Measurements from ENCODE around the gene PITRM1.
"Not testable (repeated sequence)": the region's sequence is repeated elsewhere in the genome, so short reads cannot be mapped to it uniquely, and the experiment has no call there.

The PITRM1 gene

DNA sequence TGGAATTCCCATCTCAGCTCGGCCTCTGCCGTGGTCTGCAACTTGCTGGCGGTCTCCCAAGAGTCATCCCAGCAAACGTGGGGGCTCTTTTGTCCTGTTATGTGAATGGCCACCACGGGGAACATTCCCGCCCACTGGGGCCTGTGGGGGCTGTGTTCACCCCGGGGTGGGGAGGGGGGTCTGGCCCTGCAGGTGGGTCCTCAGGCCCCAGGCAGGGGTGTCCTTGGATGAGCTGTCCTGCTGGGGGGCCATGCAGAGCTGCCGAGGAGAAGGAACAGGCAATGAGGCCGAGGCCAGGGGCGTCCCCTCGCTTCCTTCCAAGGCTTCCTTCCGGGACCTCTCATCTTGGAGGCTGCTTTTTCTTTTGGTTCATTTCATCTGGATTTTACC lies 24.4 kb upstream of the PITRM1 start:
- DNase-seq: no peak

DNA sequence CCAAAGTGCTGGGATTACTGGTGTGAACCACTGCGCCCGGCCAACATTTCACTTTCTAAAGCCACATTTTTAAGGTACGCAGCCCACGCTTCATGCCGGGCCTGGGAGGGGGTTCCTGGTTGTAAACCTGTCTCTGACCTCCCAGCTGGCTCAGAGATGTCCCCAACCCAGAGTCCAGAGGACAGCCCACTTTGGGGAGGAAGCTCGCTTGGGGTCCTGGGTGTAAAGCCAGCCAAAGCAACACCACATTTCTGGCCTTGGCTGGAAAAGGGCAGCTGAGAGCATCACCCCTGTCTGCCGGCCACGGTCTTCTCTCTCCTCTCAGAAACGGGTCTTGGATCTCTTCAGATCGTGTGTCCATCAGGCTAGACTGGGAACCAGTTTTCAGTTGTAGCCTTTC lies 23.9 kb upstream of the PITRM1 start:
- DNase-seq: no peak

DNA sequence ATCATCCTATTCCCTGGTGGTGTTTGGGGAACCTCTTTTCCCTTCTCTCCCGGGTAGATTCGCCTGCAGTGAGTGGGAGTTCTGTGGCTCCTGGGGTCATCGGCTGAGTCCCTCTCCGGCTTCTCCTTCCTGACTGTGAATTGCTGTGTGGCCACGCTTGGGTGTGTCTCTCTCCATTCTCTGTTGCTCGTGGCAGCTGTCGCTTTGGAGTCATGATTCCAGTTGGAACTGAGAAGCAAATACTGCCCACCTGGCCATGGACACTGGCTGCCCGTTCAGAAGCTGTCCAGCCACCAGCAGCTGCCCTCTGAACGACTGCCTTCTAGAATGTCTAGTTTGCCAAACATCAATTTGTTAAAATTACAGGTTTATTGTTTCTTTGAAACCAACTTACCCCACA lies 23.1 kb upstream of the PITRM1 start:
- no peak for DNase-seq

DNA sequence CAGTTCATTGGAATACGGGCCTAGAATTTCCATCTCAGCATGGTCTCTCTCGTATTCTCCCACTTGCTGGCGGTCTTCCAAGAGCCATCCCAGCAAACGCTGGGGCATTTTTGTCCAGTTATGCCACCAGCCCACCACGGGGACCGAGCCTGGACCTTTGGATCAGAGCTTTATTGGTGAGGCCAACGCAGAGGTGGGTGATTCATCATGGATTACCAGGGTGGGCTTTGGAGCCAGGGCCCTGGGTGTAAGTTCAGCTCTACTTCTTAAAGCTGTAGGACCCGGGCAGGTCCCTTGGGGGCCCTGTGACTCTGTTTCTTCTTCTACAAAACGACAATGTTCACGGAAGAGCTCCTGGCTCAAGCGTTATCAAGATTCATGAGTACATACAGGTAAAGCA lies 22.7 kb upstream of the PITRM1 start:
- no peak for DNase-seq

DNA sequence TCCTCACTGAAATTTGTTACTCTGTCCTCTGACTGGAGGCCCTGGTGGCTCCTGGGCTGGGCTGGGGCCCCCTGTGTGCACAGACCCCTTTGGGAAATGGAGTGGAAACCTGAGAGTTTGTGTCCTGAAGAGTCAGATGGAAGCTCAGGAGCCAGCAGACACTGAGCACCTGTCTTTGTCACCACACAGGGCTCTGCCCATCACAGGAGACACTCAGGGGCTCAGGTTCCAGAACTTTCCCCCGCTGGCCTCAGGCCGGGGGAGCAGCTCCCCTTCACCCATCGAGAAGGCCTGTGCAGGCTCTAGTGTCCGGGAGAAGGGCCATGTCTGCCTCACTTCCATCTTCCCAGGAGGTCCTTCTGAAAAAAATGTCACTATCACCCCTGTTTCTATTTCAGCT lies 22.3 kb upstream of the PITRM1 start:
- no peak for DNase-seq

DNA sequence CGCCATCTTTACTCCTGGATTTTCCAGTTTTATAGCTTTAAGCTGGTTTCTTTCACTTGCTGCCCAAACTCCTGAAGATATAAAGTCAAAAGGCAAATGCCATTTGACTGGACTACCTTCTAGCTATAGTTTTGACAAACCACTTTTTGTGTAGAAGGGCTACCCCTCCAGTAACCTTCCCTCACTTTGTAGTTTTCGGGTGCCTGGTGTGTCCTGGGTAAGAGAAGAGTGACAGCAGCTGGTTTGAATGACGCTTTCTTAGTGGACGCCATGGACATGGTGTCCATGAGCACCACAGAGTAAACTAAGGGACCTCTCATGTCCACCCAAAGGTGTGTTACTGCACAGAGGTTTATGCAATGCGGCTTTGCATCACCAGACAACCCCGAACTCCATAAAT lies 21.2 kb upstream of the PITRM1 start:
- DNase-seq: no peak

DNA sequence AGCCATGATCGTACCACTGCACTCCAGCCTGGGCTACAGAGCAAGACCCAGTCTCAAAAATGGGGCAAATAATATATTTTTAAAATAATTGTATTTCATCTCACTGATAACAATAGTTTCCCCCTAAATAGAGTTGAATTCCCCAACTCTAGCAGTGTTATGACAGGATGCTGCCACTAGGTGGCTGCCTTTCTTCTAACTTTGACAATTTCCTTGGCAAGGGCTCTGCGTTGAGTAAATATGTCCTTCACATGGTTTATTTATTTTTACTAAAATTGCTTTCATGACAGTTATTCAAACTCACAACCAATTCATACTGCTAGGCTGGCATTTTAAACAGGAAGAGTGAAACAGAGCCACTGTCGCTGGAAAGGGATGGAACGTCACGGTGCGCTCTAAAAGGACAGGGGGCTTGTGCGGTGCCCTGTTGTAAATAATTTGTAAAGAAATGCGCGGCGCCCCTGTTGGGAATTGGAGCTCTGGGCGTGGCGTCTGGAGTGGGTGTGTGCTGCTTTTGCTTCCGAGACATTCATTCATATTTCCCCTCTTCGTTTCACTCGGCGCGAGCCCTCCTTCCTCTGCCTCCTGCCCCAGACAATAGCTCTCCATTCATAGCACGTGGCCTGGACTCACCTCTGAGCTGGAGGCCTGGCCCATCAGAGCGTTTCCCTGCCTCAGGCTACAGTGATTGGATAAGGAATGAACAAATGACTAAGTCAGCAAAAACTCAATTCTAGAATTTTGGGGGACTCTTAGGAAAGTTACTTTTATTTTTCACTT lies 20.5 kb upstream of the PITRM1 start:
- DNase-seq: peak in 2 of 4 experiments; percentile 8 to 28

DNA sequence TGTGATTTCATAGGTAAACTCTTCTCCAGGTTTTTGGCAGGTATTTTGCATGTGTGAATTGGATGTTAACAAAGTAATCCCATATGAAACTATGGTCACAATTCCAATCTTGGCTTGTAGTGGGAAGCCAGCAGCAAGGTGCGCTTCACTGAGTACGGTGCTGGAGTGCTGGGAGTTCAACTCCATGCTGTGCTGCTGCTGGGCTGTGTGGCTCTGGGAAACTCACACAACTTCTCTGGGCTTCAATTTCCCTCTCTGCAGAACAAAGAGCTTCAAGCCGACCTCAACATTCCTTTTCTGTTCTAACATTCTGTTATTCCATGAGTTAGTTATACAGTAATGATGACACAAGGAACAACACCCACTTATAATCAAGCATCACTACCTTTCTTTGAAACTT lies 18.2 kb upstream of the PITRM1 start:
- DNase-seq: no peak

DNA sequence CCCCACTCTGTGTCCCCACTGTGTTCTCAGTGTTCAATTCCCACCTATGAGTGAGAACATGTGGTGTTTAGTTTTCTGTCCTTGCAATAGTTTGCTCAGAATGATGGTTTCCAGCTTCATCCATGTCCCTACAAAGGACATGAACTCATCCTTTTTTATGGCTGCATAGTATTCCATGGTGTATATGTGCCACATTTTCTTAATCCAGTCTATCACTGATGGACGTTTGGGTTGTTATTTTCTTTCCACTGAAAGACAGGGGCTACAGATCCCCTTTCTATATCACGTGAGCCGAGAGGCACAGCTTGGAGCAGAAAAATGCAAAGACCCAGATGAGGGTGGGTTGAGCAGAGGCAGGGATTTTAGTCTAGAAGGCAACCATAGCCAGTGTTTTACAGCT lies 14.6 kb upstream of the PITRM1 start:
- not testable (repeated sequence) for DNase-seq

DNA sequence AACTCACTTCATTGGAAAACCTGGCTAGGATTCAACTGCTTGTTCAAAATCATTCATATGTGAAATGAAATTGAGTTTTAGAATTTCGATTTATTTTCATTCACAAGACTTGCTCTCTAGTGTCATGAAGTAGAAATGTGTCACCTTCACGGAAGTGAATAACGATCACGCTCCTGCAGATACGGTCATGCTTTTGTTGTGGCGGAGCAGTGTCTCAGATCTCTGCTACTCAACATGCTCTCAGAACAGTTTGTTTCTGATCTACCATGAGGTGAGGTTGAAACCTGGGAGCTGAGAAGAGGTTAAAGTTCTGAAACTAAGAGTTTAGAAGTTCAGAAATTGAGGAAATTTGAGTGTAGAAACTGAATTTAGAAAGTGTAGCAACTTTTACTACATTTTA lies 13.8 kb upstream of the PITRM1 start:
- peak in 2 of 4 experiments; percentile 7 to 42 for DNase-seq

DNA sequence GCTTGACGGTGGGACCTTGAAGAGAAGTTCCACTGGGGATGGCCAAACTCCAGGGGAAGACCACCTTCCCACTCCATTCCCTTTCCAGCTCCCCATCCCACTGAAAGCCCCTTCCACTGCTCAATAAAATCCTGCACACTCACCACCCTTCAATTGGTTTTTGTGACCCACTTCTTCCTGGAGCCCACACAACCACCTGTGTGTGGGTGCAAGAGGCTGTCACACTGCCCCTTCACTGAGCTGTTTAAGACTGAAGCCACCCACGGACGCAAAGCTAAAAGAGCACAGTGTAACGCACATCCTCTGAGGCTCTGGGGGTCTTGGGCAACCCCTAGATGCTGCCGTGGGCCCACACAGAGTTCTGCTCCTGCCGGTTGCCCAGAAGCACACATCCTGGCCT lies 12.8 kb upstream of the PITRM1 start:
- DNase-seq: no peak

DNA sequence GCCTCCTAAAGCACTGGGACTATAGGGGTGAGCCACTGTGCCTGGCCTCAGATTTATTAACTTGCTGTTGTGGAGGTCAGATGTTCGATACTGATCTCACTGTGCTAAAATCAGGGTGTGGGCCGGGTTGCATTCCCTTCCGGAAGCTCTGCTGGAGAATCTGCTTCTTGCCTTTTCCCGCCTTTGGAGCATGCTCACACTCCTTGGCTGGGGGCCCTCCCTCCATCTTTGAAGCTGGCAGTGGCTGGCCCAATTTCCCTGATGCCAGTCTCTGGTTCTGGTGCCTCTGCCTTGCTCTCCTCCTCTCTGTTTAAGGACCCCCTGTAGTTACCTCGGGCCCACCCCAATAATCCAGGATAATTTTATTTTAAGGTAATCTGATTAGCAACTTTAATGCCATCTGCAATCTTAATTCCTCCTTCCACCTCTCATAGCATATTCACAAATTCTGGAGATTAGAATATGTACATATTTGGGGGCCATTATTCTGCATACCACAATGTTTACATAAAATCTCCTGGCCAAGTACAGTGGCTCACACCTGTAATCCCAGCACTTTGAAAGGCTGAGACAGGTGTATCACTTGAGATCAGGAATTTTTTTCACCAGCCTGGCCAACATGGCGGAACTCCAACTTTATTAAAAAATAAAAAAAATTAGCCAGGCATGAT lies 7.9 kb upstream of the PITRM1 start:
- no peak for DNase-seq

DNA sequence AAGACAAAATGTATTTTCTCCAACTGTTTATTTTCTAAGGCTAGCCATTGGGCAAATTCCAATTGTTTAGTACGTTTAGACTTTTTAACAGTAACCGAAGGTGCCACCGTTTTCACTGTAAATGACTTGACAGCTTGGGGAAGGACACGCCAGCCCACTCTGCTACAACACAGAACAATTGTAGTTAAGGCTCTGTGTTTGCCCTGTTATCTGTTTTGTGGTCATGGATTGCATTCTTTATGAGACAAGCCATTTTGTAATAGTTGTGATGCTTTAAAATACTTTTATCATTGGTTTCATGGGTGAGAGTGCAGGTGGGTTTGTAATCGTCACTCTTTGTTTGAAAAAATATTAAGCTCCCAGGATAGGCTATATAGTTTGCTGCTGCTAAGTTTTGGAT lies 6.6 kb upstream of the PITRM1 start:
- no peak for DNase-seq

DNA sequence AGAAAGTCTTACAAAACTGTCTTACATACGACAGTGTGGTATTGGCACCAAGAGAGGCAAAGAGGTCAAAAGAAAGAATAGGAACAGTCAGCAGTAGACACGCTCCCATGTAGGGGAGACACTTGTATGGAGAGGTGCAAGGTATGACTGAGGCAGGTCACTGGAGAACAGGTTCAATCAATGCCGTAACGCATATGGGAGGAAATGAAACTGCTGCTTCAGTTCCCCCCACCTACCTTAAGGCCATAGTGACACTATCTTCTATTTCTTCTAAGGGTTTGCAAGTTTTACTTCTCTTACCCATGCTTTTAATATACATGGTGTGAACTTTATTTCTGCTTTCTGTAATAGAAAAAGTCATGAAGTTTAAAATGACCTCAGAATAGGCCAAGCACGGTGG lies 5.5 kb upstream of the PITRM1 start:
- DNase-seq: no peak

DNA sequence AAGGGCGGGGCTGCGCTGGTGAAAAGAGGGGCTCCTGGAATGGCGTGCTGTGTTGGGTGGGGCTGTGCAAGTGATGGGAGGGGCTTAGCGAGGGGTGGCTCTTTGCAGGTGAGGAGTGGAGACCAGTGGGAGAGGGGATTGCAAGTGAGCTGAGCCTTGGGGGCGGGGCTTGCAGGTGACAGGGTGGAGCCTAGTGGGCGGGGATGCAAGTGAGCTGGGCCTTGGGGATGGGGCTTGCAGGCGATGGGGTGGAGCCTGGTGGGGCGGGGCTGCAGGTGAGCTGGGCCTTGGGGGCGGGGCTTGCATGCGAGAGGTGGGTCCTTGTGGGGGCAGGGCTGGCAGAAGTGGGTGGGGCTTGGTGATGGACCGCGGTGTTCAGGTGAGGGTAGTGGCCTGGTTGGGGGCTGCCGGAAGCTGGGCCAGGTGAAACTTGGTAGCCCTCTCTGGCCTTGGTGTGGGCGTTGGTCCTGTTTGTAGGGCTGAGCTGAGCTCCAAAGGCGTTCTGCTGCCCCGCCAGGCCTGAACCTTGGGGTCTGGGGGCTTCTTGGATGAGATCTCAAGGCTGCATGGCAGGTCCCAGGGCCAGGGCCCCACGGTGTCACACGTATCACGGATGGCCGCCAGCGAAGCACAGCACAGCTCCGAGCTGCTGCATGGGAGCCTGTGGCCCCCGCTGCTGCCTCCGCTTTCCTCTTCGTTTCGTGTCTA lies 743 bp upstream of the PITRM1 start:
- DNase-seq: peak; percentile 51 to 80 (median 76)

DNA sequence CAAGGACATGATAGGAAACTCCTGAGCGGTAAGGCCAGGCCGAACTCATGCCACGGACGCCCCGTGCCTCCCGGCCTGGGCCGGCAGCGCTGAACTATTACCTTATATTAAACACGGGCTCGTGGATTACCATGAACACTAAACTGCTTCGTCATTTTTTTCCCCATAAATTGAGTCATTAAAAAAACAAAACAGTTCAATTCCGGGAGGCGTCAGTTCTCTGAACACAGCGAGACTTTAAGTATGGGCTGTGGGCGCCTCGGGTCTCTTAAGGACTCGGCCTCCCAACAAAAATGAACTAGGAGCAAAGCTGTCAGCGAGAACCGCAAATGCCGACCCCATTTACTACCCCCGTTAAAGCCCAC lies 519 bp downstream of the PITRM1 start:
- DNase-seq: peak in 1 of 4 experiments; percentile 9

DNA sequence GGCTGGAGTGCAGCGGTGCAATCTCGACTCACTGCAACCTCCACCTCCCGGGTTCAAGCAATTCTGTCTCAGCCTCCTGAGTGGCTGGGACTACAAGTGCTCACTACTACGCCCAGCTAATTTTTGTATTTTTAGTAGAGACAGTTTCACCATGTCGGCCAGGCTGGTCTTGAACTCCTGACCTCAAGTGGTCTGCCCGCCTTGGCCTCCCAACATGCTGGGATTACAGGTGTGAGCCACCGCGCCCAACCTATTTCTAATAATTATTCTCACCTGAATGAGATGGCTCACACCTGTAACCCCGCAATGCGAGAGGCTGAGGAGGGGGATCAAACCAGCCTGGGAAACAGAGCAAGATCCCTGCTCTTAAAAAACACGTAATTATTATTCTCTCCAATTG lies 1.1 kb downstream of the PITRM1 start:
- not testable (repeated sequence) for DNase-seq

DNA sequence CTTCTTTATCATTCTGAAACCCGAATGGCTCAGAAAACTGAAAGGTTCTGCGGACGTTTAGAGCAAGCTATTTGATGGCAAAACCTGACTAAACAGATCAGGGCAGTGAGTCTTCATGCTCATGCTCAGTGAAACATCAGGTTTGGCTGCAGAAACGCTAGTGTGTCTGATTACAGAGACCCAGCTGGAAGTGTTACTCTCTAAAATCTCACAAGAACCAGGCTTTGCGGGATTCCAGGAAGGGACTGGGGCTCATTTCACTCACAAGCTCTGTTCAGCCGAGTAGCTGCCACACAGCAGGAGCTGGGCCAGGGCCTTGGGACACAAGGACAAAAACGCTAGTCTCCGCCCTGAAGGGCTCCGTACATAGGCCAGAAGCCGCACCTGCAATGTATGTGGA lies 2.9 kb downstream of the PITRM1 start:
- DNase-seq: no peak

DNA sequence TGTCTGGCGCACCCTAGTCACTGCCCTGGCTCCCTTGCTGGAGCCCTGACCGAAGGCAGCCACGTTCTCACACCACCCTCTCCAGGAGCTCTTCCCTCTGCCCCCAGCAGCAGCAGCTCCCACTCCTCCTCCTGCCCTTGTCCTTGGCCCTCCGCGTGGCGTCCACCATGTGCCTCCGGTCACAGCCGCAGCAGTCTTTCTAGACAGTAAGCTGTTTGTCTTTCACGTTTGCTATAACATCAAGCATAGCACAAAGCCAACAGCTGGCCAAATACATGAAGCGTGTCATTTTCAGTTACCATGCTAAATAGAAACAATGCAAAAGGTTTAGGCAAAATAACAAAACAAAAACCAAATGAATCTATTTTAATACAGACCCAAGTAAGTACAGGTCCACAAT lies 3.3 kb downstream of the PITRM1 start:
- DNase-seq: no peak

DNA sequence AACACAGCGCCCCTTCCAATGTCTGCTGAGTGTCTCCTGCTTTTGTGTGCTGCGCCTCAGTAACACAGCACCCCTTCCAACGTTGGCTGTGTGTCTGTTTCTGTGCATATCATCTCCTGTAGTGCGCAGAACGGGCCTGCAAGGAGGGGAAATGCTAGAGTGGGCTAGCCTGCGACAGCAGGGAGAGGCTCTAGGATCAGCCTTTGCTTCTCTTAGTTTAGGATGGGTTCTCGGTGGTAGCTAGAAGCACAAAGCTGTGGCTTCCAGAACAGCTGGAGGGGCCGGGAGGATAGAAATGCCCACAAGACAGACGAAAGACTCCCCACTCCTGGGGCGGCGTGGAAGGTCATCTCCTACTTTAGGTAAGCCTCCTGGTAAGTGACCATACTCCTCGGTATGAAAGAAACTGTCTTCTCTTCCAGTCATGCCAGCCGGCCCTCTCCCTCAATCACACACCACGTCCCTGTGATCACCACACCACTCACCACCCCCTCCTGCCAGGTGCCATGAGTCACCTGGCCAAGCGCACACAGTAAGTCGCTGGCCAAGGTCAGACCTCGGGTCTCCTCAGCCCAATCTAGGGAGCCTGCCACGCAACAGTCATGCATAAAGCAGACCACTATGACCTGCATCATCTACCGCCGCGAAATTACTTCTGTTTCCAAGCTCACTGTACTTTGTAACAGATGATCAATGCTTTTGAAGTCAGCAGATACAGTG lies 4.8 kb downstream of the PITRM1 start:
- DNase-seq: no peak

DNA sequence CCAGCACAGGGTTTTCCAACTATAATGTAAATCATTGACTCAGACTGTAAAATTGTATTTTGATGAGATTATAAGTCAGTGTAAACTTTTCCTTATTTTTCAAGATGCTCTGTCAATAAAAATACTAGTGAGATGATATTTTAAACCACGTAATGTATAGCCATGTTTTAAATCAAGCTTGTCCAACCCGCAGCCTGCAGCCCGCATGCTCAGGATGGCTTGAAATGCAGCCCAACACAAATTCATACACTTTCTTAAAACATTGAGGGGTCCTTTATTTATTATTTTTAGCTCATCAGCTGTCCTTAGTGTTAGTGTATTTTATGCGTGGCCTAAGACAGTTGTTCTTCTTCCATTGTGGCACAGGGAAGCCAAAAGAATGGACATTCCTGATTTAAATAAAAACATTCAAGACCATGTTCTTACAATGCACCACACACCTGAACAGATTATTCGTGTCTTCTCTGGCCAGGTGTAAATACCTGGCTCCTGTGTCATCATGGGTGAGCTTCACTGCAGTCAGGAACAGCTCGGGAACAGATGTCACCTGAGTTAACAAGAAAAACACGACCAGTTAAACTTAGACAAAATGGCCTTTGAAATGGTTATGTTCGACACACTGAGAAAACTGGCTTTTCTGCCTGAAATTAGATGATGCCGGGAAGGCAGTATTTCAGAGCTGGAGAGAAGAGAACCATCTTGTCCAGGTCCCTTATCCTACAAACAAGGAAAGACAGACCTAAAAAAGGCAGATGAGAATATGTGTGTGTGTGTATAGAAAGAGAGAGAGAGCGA lies 5.9 kb downstream of the PITRM1 start:
- no peak for DNase-seq

DNA sequence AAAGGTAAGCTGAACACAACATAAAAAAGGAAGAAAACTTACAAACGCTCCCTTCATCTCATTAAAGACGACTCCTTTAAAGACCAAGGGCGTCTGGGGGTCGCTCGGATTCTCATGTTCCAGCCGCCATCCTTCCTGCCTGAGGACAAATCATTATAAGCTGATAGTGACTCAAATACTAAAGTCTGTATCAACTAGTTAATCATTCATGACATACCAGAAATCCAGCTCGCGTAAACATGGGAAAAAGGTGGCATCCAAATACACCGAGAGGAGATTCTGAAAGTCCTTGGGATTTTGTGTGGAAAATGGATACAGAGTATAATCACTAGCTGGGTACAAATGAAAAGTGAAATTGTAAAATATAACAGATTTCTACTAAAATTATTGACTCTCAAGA lies 7.4 kb downstream of the PITRM1 start:
- DNase-seq: no peak

DNA sequence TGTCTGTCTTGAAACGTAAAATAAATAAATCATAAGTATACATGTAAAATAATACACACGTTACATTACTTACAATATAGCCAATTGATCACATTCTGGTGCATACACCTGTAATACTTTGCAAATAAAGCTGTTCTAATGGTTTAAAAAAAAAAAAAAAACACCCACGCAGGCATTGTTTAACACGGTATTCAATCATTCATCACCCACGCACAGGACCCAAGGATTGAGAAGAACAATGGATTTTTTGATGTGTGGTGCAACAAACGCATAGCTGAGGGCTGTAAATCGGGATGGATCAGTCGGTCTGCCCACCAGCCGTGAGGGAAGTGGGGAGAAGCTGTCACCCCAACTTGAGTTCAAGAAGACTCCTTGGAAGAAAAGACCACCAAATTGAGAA lies 8.7 kb downstream of the PITRM1 start:
- DNase-seq: no peak
